Heart right ventricle (tissue), 16 donors: ENCODE measurements around the gene PREX1. TPM values are rescaled to one million over a fixed set of nuclear protein-coding genes. Genes with fewer than 3 reads are reported as not detected.

ENCODE experiments used
- ATAC-seq, 8 donors: fragments of 200-7000 bp; cut with Tn5 transposase; one replicate each; pipeline ENCODE4 v1.9.1; 2020; ENCODE audit warnings: mild to moderate bottlenecking in 8 of 8, moderate library complexity in 8 of 8, moderate number of reproducible peaks in 1 of 8
- DNase-seq, 2 donors: peaks; one replicate each; pipeline ENCODE4 v3.0.0-alpha.2; 2020
- H3K27ac ChIP-seq, 10 donors: fragments of 200-600 bp; sonication (generic) in 2 of 10; one replicate each; pipeline versions ENCODE4 v1.5.0 to v1.8.0; 2020 to 2022; ENCODE audit warnings: mild to moderate bottlenecking in 3 of 10
- H3K27me3 ChIP-seq, 7 donors: fragments of 200-600 bp; one replicate each; pipeline ENCODE4 v1.8.0; 2021 to 2022; ENCODE audit warnings: mild to moderate bottlenecking in 2 of 7
- H3K36me3 ChIP-seq, 9 donors: fragments of 200-600 bp; sonication (generic) in 1 of 9; one replicate each; pipeline versions ENCODE4 v1.5.0 to v1.8.0; 2020 to 2022; ENCODE audit warnings: mild to moderate bottlenecking in 2 of 9
- H3K4me1 ChIP-seq, 9 donors: fragments of 200-600 bp; sonication (generic) in 1 of 9; one replicate each; pipeline versions ENCODE4 v1.5.0 to v1.8.0; 2020 to 2022; ENCODE audit warnings: mild to moderate bottlenecking in 4 of 9
- H3K4me3 ChIP-seq, 10 donors: fragments of 200-600 bp; sonication (generic) in 2 of 10; one replicate each; pipeline versions ENCODE4 v1.5.0 to v1.8.0; 2020 to 2022; ENCODE audit warnings: mild to moderate bottlenecking in 7 of 10, moderate library complexity in 2 of 10
- H3K9me3 ChIP-seq, 11 donors: fragments of 200-600 bp in 10 of 11; sonication (generic) in 2 of 11; one replicate each; pipeline versions ENCODE4 v1.5.0 to v1.8.0; 2013 to 2022; ENCODE audit warnings: mild to moderate bottlenecking in 2 of 11, control low read depth in 1 of 11, moderate library complexity in 1 of 11
- WGBS, 2 donors: extraction: QIAGEN DNeasy Blood & Tissue Kit; methylation state at CpG; one replicate each; pipeline ENCODE4 v1.1.7; 2013; ENCODE audit warnings: inconsistent platforms in 1 of 2; 5-methylcytosine and 5-hydroxymethylcytosine counted together
- intact Hi-C, 10 donors: fragments of 100-400 bp; cut with DNase I; formaldehyde crosslinking; loops; one replicate each; pipeline versions ENCODE4 v1.11.1 to v1.14.2; 2022
- polyA plus RNA-seq, 2 donors: library from polyadenylated mRNA; stranded (reverse); fragments of 200-250 nt; gene quantifications; one replicate each; pipeline ENCODE4 v1.2.3, GENCODE V29; 2013
- total RNA-seq, 10 donors: library from RNA; stranded (reverse); fragmentation: NEBNext Ultra II Directional in 3 of 10; extraction: Animal tissue kit (Norgen Biotek cat#: 25700) in 3 of 10; gene quantifications; one replicate each; pipeline versions ENCODE4 v1.2.1 to v1.2.4, GENCODE V29; 2021 to 2023
- TF ChIP-seq, protein P1 (sequence below), 9 donors: fragments of 200-600 bp; sonication (generic) in 2 of 9; IDR thresholded peaks; one replicate each; pipeline versions ENCODE4 v1.5.0 to v1.8.0; 2021 to 2022; ENCODE audit warnings: antibody characterized with exemption in 9 of 9, mild to moderate bottlenecking in 5 of 9, moderate library complexity in 1 of 9
- donor health status: Arrhythmogenic right ventricular cardiomyopathy.
- donor health status: ischemic (EF 13 %, LVEDD 7.1; RV severe dilation, severe dysfunction).
- donor health status: healthy with polysubstance abuse.
- donor health status: DM: no; HTN: yes; CAD: no.
- donor health status: DM: no; HTN: no; CAD: no.
- donor health status: ischemic (EF 25% LVEDD 6.9; RV normal size, moderate dysfunction).
- donor health status: ischemic (EF 25% LVEDD 5.7; RV mildly dilated, moderate dysfunction).
- donor health status: healthy.
- donor health status: DM: yes; HTN: yes; CAD: no.
- donor health status: Ischemic cardiomyopathy.
- donor health status: ischemic (EF 35%, LVEDD 5.7; RV mildly dilated, moderate dysfunction).
- donor health status: nonischemic (EF 11% LVEDD 7.7; RV severe dilation, severe dysfunction).
- donor health status: DM: yes; HTN: yes; CAD: no.
- donor health status: PGD.
- donor health status: ischemic (EF 29% LVEDD 5.4; RV normal size, mild dysfunction).
- donor health status: nonischemic (EF 23%, LVEDD 6.1; RV moderate dilation, normal function).

The PREX1 gene
- total and polyA plus RNA-seq, 12 donors, result 4.6 to 23.4 (median 8.8) TPM

DNA sequence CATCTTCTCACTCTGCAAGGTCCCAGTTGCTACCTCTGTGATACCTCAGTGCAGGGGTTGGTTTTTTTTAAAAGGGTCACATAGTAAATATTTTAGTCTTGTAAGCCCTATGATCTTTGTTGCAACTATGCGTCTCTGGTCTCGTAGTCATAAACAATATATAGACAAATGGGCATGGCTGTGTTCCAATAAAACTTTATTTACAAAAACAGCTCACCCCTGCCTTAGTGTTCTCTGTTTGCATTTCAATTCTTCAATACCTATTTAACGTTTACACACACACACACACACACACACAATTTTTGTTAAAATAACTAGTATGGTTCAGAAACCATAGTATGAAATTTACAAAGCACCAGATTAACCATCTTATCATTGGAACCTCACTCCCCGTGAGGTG, 216.8 kb downstream of the PREX1 start:
- TF ChIP-seq, protein P1, sequence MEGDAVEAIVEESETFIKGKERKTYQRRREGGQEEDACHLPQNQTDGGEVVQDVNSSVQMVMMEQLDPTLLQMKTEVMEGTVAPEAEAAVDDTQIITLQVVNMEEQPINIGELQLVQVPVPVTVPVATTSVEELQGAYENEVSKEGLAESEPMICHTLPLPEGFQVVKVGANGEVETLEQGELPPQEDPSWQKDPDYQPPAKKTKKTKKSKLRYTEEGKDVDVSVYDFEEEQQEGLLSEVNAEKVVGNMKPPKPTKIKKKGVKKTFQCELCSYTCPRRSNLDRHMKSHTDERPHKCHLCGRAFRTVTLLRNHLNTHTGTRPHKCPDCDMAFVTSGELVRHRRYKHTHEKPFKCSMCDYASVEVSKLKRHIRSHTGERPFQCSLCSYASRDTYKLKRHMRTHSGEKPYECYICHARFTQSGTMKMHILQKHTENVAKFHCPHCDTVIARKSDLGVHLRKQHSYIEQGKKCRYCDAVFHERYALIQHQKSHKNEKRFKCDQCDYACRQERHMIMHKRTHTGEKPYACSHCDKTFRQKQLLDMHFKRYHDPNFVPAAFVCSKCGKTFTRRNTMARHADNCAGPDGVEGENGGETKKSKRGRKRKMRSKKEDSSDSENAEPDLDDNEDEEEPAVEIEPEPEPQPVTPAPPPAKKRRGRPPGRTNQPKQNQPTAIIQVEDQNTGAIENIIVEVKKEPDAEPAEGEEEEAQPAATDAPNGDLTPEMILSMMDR (IDR thresholded peaks at IDR 0.05), result no peak
- ATAC-seq (no peak), DNase-seq (no peak)
- Histone ChIP-seq H3K4me3 (no peak overlapping the region), H3K27me3 (peaks cover 0 to 11% (median 0%) of the 10 kb centered on the region in 7 donors), H3K36me3 (no peaks in the 10 kb centered on the region), H3K4me1 (no peaks in the 10 kb centered on the region), H3K9me3 (no peaks in the 10 kb centered on the region), H3K27ac (no peak overlapping the region)
- intact Hi-C loops, result no loop called here
- WGBS, 2 donors, result 79 to 87% methylated on average over 4 of the region's 4 CpGs

DNA sequence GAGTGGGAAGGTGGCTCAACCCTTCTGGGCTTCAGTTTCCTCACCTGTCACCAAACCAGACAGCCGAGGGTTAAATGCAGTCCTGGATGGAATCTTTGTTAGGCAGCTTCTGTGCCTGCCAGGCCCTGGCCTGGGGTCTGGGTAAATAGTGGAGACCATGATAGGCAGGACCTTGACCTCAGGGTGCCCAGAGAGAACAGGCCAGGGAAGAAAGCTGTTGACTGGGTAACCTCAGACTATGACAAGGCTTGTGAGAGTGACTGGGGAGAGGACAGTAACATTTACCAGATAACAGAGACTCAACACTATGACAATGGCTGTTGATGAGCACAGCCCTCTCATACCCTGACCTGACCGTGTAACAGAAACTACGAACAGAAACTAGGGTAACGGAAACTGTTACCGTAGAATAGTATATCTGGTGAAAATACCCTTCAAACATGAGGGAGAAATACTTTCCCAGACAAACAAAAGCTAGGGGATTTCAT, 218.3 kb downstream of the PREX1 start:
- WGBS, 2 donors, result 69 to 72% methylated on average over 5 of the region's 5 CpGs
- TF ChIP-seq, protein P1 (IDR thresholded peaks at IDR 0.05), result no peak
- H3K27ac ChIP-seq, result no peak overlapping the region
- no peak overlapping the region for H3K4me3 ChIP-seq
- ATAC-seq (no peak), DNase-seq (no peak)
- H3K36me3 ChIP-seq, result no peaks in the 10 kb centered on the region
- H3K9me3 ChIP-seq, result no peaks in the 10 kb centered on the region
- peaks cover 0 to 24% (median 6%) of the 10 kb centered on the region in 7 donors for H3K27me3 ChIP-seq
- intact Hi-C loops, result no loop called here
- H3K4me1 ChIP-seq, result no peaks in the 10 kb centered on the region

DNA sequence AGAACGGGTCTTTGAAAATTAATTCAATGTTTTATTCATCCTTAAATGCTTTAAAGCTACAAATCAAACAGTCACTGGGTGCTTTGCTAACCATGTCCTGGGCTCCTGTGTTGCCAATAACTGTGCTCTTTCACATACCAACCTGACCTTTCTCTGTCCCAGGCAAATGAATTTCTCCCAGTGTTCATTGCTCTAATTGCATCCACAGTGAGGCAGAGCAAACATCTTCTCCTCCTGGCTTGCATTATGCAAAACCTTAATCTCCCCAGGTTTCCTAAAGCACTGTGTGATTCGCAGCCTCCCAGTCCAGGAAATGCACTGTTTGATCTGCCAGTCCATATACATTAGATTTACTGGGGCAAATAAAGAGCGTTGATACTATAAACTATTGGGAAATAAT, 219.0 kb downstream of the PREX1 start:
- intact Hi-C loops, result no loop called here
- no peak overlapping the region for H3K27ac ChIP-seq
- H3K9me3 ChIP-seq, result no peaks in the 10 kb centered on the region
- no peaks in the 10 kb centered on the region for H3K4me1 ChIP-seq
- ATAC-seq, result no peak
- no peaks in the 10 kb centered on the region for H3K36me3 ChIP-seq
- no peak overlapping the region for H3K4me3 ChIP-seq
- no peak for DNase-seq
- H3K27me3 ChIP-seq, result peaks cover 0 to 26% (median 6%) of the 10 kb centered on the region in 7 donors
- WGBS, 2 donors, result 85 to 90% methylated on average over 3 of the region's 3 CpGs
- TF ChIP-seq, protein P1 (IDR thresholded peaks at IDR 0.05), result no peak

DNA sequence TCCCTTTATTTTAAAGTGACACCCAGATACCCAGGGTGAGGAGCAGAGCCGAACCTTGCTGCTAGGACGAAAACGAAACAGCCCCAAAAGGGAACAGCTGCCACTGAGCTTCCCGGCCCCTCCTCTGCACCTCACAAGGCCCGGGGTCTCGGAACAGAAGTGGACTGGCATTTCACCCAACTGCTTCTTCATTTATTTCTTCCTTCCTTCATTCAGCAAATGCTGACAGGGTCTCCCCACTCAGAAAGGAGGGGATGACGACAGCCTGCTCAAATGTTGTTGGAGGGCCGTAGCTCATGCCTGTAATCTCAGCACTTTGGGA, 220.3 kb downstream of the PREX1 start:
- intact Hi-C loops, result no loop called here
- Histone ChIP-seq H3K27ac (no peak overlapping the region), H3K9me3 (peaks cover 0 to 4% (median 0%) of the 10 kb centered on the region in 11 donors), H3K36me3 (no peaks in the 10 kb centered on the region), H3K4me1 (no peaks in the 10 kb centered on the region), H3K27me3 (peaks cover 0 to 24% (median 6%) of the 10 kb centered on the region in 7 donors), H3K4me3 (no peak overlapping the region)
- TF ChIP-seq, protein P1 (IDR thresholded peaks at IDR 0.05), result no peak
- no peak for DNase-seq
- 89 to 90% methylated on average over 8 of the region's 8 CpGs for WGBS, 2 donors
- no peak for ATAC-seq
